ENCODE measurements around the gene C1orf174.
"Not testable (repeated sequence)": the region's sequence is repeated elsewhere in the genome, so short reads cannot be mapped to it uniquely, and the experiment has no call there.

C1orf174 gene

DNA sequence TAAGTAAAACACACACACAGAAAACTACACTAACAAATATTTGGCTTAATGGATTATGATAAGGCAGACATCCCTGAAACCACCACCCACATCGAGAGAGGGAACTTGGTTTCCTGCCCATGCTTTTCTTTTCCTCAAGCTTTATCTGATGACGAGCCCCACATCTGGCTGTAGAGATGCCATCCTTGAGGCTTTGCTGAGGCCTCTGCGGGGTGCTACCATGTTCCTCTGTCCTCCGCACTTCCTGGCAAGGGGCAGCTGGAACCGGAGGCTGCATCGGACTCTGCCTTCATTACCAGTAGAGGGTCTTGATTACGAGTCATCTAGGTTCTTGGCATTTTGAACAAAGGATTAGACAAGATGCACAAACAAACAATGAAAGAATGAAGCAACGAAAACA lies 21.7 kb upstream of the C1orf174 start:
- H3K4me3 ChIP-seq (replicated peaks; ENCODE audit: insufficient read depth, low read length), result no peak overlapping the region
- no peaks in the 10 kb centered on the region for H3K27me3 ChIP-seq (ENCODE audit: insufficient read depth, poor library complexity, severe bottlenecking)
- TF ChIP-seq POLR2AphosphoS5 (IDR thresholded peaks at IDR 0.05; ENCODE audit: low read depth), result no peak
- TF ChIP-seq, protein P1, sequence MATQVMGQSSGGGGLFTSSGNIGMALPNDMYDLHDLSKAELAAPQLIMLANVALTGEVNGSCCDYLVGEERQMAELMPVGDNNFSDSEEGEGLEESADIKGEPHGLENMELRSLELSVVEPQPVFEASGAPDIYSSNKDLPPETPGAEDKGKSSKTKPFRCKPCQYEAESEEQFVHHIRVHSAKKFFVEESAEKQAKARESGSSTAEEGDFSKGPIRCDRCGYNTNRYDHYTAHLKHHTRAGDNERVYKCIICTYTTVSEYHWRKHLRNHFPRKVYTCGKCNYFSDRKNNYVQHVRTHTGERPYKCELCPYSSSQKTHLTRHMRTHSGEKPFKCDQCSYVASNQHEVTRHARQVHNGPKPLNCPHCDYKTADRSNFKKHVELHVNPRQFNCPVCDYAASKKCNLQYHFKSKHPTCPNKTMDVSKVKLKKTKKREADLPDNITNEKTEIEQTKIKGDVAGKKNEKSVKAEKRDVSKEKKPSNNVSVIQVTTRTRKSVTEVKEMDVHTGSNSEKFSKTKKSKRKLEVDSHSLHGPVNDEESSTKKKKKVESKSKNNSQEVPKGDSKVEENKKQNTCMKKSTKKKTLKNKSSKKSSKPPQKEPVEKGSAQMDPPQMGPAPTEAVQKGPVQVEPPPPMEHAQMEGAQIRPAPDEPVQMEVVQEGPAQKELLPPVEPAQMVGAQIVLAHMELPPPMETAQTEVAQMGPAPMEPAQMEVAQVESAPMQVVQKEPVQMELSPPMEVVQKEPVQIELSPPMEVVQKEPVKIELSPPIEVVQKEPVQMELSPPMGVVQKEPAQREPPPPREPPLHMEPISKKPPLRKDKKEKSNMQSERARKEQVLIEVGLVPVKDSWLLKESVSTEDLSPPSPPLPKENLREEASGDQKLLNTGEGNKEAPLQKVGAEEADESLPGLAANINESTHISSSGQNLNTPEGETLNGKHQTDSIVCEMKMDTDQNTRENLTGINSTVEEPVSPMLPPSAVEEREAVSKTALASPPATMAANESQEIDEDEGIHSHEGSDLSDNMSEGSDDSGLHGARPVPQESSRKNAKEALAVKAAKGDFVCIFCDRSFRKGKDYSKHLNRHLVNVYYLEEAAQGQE (IDR thresholded peaks at IDR 0.05; ENCODE audit: insufficient replicate concordance, low read depth), result no peak
- no peak overlapping the region for H3K27ac ChIP-seq (replicated peaks)
- DNase-seq (ENCODE audit: low read depth in 1 of 2, low spot score in 1 of 2), result no peak

DNA sequence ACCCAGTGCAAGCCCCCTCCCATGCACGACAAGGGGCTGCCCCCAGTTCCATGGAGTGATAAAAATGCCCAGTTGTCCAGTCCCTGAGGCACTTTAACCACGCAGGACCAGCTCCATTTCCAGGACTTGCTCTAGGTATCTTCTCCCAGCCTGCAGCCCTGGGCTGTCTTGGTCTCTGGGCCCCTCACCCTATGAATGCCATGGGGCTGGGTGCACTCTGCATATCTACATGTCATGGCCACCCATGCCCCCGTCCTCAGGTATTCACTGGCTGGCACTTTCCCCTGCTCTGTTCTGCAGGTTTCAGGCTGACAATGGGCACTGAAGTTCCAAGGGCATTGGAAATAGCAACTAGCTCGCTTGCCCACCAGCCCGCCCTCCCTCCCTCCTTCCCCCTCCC lies 19.6 kb upstream of the C1orf174 start:
- Histone ChIP-seq H3K4me3 (replicated peaks; ENCODE audit: insufficient read depth, low read length) (no peak overlapping the region), H3K27me3 (ENCODE audit: insufficient read depth, poor library complexity, severe bottlenecking) (no peaks in the 10 kb centered on the region), H3K27ac (replicated peaks) (no peak overlapping the region)
- no peak for DNase-seq (ENCODE audit: low read depth in 1 of 2, low spot score in 1 of 2)
- TF ChIP-seq GABPA (IDR thresholded peaks at IDR 0.05; ENCODE audit: low read depth) (no peak), SPI1 (IDR thresholded peaks at IDR 0.05; ENCODE audit: borderline replicate concordance, low read depth) (no peak), POLR2AphosphoS5 (IDR thresholded peaks at IDR 0.05; ENCODE audit: low read depth) (no peak)
- TF ChIP-seq, protein P1 (IDR thresholded peaks at IDR 0.05; ENCODE audit: insufficient replicate concordance, low read depth), result no peak
- TF ChIP-seq, protein P2, sequence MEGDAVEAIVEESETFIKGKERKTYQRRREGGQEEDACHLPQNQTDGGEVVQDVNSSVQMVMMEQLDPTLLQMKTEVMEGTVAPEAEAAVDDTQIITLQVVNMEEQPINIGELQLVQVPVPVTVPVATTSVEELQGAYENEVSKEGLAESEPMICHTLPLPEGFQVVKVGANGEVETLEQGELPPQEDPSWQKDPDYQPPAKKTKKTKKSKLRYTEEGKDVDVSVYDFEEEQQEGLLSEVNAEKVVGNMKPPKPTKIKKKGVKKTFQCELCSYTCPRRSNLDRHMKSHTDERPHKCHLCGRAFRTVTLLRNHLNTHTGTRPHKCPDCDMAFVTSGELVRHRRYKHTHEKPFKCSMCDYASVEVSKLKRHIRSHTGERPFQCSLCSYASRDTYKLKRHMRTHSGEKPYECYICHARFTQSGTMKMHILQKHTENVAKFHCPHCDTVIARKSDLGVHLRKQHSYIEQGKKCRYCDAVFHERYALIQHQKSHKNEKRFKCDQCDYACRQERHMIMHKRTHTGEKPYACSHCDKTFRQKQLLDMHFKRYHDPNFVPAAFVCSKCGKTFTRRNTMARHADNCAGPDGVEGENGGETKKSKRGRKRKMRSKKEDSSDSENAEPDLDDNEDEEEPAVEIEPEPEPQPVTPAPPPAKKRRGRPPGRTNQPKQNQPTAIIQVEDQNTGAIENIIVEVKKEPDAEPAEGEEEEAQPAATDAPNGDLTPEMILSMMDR (IDR thresholded peaks at IDR 0.05; ENCODE audit: insufficient read depth, low read length), result no peak

DNA sequence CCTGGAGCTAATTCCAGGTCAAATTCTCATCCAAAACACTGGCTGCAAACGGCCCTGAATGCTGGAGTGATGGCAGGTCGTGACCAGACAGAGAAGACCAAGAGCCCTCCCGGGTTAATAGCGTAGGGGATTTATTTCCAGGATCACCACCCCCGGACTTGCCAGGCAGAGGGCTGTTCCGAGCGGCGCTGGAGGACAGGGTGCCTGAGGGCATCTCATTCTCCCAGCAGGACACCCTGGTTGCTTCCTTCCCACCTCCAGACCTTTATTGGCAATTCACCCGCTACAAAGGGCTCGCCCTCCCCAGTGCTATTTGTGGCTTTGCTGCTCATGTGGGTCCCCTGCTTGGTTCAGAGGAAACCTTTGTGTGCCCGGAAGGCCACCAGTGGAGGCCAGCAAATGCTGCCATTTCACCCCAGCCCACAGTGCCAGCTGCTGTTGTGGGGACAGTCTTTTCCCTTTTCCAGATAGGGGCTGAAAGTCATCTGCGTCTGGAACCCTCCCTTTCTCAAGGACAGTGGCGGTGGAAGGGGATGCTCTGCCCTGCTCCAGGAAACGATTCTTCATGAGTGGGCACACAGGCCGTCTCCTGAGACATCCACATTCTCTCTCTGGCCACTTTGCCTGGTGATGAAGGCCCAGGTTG lies 19.0 kb upstream of the C1orf174 start:
- no peak for DNase-seq (ENCODE audit: low read depth in 1 of 2, low spot score in 1 of 2)
- no peaks in the 10 kb centered on the region for H3K27me3 ChIP-seq (ENCODE audit: insufficient read depth, poor library complexity, severe bottlenecking)
- H3K4me3 ChIP-seq (replicated peaks; ENCODE audit: insufficient read depth, low read length), result no peak overlapping the region
- H3K27ac ChIP-seq (replicated peaks), result no peak overlapping the region
- TF ChIP-seq, protein P2 (IDR thresholded peaks at IDR 0.05; ENCODE audit: insufficient read depth, low read length), result no peak
- no peak for TF ChIP-seq GABPA (IDR thresholded peaks at IDR 0.05; ENCODE audit: low read depth)
- TF ChIP-seq, protein P1 (IDR thresholded peaks at IDR 0.05; ENCODE audit: insufficient replicate concordance, low read depth), result no peak
- TF ChIP-seq POLR2AphosphoS5 (IDR thresholded peaks at IDR 0.05; ENCODE audit: low read depth), result no peak
- no peak for TF ChIP-seq SPI1 (IDR thresholded peaks at IDR 0.05; ENCODE audit: borderline replicate concordance, low read depth)

DNA sequence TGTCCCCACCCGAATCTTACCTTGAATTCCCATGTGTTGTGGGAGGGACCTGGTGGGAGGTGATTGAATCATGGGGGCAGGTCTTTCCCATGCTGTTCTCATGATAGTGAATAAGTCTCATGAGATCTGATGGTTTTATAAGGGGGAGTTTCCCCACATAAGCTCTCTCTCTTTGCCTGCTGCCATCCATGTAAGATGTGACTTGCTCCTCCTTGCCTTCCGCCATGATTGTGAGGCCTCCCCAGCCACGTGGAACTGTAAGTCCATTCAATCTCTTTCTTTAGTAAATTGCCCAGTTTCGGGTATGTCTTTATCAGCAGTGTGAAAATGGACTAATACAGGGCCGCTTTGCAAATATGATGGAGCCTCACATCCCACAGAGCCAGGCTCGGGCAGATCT lies 18.3 kb upstream of the C1orf174 start:
- not testable (repeated sequence) for H3K27ac ChIP-seq (replicated peaks); H3K27me3 ChIP-seq (ENCODE audit: insufficient read depth, poor library complexity, severe bottlenecking); H3K4me3 ChIP-seq (replicated peaks; ENCODE audit: insufficient read depth, low read length); DNase-seq (ENCODE audit: low read depth in 1 of 2, low spot score in 1 of 2)
